HG03469 (cell line): ENCODE measurements around the gene RAD51B.
"Not testable (repeated sequence)": the region's sequence is repeated elsewhere in the genome, so short reads cannot be mapped to it uniquely, and the experiment has no call there.

Experiments used
- ATAC-seq: cut with Tn5 transposase; IDR thresholded peaks from one replicate; pipeline ENCODE4 v1.9.1; 2021; ENCODE audit warnings: mild to moderate bottlenecking, moderate library complexity, moderate number of reproducible peaks; ENCODE audit not compliant: unreplicated experiment

RAD51B gene

GRCh38 chr14:68285421-68286179 is 466.0 kb downstream of the RAD51B start:
- ATAC-seq, result no peak

GRCh38 chr14:68286667-68287066 is 467.1 kb downstream of the RAD51B start:
- ATAC-seq, result no peak

- ATAC-seq, result not testable (repeated sequence)
These were observed 469.9 kb downstream of the RAD51B start for GRCh38 chr14:68289452-68289851.

- ATAC-seq, result no peak
These were observed 472.2 kb downstream of the RAD51B start for GRCh38 chr14:68291820-68292219.

- no peak for ATAC-seq
These were observed 473.0 kb downstream of the RAD51B start for GRCh38 chr14:68292441-68293215.

GRCh38 chr14:68293404-68293803 is 473.8 kb downstream of the RAD51B start:
- ATAC-seq, result no peak

- ATAC-seq, result no peak
These were observed 475.8 kb downstream of the RAD51B start for GRCh38 chr14:68295316-68295816.

- no peak for ATAC-seq
These were observed 477.5 kb downstream of the RAD51B start for GRCh38 chr14:68297039-68297438.

- ATAC-seq, result no peak
These were observed 478.4 kb downstream of the RAD51B start for GRCh38 chr14:68297876-68298468.

GRCh38 chr14:68300608-68301007 is 481.0 kb downstream of the RAD51B start:
- no peak for ATAC-seq

GRCh38 chr14:68301219-68301618 is 481.6 kb downstream of the RAD51B start:
- ATAC-seq, result no peak

GRCh38 chr14:68302938-68303337 is 483.4 kb downstream of the RAD51B start:
- ATAC-seq, result not testable (repeated sequence)

GRCh38 chr14:68305738-68306137 is 486.2 kb downstream of the RAD51B start:
- ATAC-seq, result no peak

GRCh38 chr14:68306265-68306933 is 486.8 kb downstream of the RAD51B start:
- peak; percentile 64 for ATAC-seq

GRCh38 chr14:68306934-68307789 is 487.6 kb downstream of the RAD51B start:
- ATAC-seq, result no peak

GRCh38 chr14:68307790-68308168 is 488.2 kb downstream of the RAD51B start:
- no peak for ATAC-seq

- no peak for ATAC-seq
These were observed 489.3 kb downstream of the RAD51B start for GRCh38 chr14:68308726-68309520.

GRCh38 chr14:68309616-68310015 is 490.0 kb downstream of the RAD51B start:
- ATAC-seq, result no peak

GRCh38 chr14:68312300-68312699 is 492.7 kb downstream of the RAD51B start:
- ATAC-seq, result no peak
